Prostate gland (tissue), 2 donors: ENCODE measurements around the gene ZNF112.
"Not testable (repeated sequence)": the region's sequence is repeated elsewhere in the genome, so short reads cannot be mapped to it uniquely, and the experiment has no call there.

Source experiments
- CTCF ChIP-seq, 4 experiments: fragments of 200-600 bp in 2 of 4; fragments of 450-650 bp in 2 of 4; sonication (generic) in 2 of 4; IDR thresholded peaks; 1 replicate in 3 of 4; 2 replicates in 1 of 4; pipeline ENCODE4 v1.5.1; 2016 to 2019; ENCODE audit warnings: antibody characterized with exemption in 4 of 4, mild to moderate bottlenecking in 2 of 4, moderate library complexity in 2 of 4
- POLR2A ChIP-seq: fragments of 450-650 bp; IDR thresholded peaks from one replicate; pipeline ENCODE4 v1.6.1; 2016; ENCODE audit warnings: antibody characterized with exemption, mild to moderate bottlenecking

- TF ChIP-seq CTCF (IDR thresholded peaks at IDR 0.05); POLR2A: not testable (repeated sequence)
These were observed 32.8 kb upstream of the ZNF112 start for GRCh38 chr19:44389268-44389667.
